OCI-LY3 (cell line): ENCODE measurements around the gene SRCIN1.

Source experiments
- CTCF ChIP-seq: fragments of 200-600, 300-600 bp; sonication (generic); IDR thresholded peaks from 2 replicates; pipeline ENCODE4 v1.5.1; 2014; ENCODE audit warnings: antibody characterized with exemption, low read length, low read depth
- EZH2phosphoT487 ChIP-seq: fragments of 200-600 bp; shearing (Covaris generic); IDR thresholded peaks from 2 replicates; pipeline ENCODE4 v1.6.1; 2018; ENCODE audit warnings: antibody characterized with exemption, mixed run types, low read depth

DNA sequence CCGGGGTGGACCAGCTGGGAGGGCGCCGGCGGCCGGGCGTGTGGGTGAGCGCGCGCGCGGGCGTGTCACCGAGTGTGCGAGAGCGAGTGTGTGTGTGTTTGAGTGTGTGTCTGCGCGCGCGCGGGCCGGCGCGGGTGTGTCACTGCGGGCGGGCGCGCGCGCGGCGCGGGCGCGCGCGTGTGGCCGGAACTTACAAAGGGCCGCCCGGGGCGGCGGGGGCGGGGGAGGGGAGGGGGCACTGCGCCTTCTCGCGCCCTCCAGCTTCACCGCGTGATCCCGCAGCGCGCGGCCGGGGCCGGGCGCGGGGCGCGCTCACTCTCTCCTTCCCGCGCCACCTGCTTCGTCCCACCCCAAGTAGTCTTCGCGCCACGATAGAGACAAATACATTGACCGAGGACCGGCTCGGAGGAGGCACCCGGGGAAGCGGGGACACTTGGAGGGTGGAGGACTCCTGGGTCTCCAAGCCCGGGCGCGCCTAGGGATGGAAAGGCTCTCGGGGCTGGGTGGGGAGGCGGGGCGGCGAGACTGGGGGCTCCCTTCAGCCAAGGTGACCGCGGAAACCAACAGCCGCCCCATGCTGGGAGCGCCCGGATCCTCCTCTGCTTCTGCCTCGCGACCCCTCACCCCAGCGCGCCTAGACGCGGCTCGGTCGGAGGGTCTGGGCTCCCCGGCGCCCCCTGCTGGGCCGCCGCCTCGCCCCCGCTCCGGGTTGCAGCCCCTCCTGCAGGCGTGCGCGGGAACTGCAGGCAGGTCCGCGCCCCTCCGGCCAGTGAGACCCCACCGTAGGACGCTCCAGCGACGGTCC is at the start of gene SRCIN1:
- TF ChIP-seq CTCF (peak; percentile 99), EZH2phosphoT487 (no peak)
